ENCODE results near the gene SORL1.

The SORL1 gene

DNA sequence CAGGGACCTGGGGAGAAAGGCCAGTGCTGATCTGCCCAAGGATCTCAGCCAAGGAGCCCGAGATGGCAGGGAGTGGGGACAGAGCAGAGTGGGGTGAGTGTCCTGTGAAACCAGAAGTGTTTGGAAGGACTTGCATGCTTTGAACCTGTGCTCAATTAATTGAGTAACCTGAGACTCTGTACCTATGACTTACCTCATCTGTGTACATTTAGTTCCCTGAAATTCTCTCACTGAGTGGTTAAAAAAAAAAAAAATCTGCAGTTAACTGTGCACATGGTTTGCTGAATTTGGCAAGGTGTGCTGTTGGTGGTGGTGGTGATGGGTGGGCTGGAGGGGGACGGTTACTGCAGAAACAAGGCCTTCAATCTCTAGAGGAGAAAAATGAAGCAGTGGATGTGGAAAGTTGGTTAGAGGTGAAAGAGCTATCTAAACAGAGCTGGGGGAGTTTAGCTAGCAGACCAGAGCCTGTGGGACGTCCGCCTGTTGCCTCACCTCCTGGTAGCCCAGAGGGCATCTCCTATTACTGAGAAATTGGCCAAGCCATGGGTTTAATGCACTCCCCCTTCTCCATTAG is 8.9 kb downstream of the SORL1 start:
- Histone ChIP-seq H3K9me3 (ENCODE audit: insufficient read depth, low read depth, low read length) (no peaks in the 10 kb centered on the region), H3K79me2 (ENCODE audit: insufficient read depth, low read length) (peaks cover 100% of the 10 kb centered on the region), H3K4me3 (ENCODE audit: low read length, poor library complexity, severe bottlenecking) (no peak overlapping the region), H3K9ac (ENCODE audit: low read depth, low read length, poor library complexity, severe bottlenecking) (no peak overlapping the region), H3K36me3 (ENCODE audit: insufficient read depth, low read length) (no peaks in the 10 kb centered on the region), H3K27me3 (ENCODE audit: insufficient read depth, low read length, poor library complexity, severe bottlenecking) (no peaks in the 10 kb centered on the region), H3K4me1 (ENCODE audit: insufficient read depth, low read length, poor library complexity, severe bottlenecking) (peaks cover 81% of the 10 kb centered on the region), H4K20me1 (ENCODE audit: insufficient read depth, low read length, poor library complexity, severe bottlenecking) (peaks cover 43% of the 10 kb centered on the region), H3K9me2 (replicated peaks; ENCODE audit: low read depth, low read length) (no peaks in the 10 kb centered on the region), H2AFZ (ENCODE audit: low read length) (no peak overlapping the region), H3K4me2 (ENCODE audit: low read depth, low read length, poor library complexity, severe bottlenecking) (no peak overlapping the region), H3F3A (ENCODE audit: low read depth) (no peaks in the 10 kb centered on the region)
- no peak for TF ChIP-seq EZH2phosphoT487 (IDR thresholded peaks at IDR 0.05; ENCODE audit: borderline replicate concordance)
- TF ChIP-seq, protein P1, sequence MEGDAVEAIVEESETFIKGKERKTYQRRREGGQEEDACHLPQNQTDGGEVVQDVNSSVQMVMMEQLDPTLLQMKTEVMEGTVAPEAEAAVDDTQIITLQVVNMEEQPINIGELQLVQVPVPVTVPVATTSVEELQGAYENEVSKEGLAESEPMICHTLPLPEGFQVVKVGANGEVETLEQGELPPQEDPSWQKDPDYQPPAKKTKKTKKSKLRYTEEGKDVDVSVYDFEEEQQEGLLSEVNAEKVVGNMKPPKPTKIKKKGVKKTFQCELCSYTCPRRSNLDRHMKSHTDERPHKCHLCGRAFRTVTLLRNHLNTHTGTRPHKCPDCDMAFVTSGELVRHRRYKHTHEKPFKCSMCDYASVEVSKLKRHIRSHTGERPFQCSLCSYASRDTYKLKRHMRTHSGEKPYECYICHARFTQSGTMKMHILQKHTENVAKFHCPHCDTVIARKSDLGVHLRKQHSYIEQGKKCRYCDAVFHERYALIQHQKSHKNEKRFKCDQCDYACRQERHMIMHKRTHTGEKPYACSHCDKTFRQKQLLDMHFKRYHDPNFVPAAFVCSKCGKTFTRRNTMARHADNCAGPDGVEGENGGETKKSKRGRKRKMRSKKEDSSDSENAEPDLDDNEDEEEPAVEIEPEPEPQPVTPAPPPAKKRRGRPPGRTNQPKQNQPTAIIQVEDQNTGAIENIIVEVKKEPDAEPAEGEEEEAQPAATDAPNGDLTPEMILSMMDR (conservative IDR thresholded peaks at IDR 0.05; ENCODE audit: low read length): no peak

DNA sequence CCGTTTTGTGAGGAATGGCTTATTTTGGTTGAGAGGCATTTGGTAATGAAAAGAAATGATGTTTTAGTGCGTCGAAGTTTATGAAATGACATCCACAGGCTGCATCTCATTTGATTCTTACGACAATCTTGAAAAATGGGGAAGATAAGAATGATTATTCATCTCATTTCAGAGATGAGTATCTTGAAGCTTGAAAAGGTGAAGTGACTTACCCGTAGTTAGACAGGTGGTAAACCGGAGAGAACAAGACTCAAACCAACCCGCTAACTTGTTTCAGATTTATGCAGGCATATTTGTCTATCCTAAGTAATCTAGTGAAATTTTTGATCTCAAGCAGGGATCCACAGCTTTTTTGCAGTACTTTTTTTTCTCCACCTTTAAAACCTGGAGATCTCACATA is 9.7 kb downstream of the SORL1 start:
- no peak overlapping the region for H2AFZ ChIP-seq (ENCODE audit: low read length)
- H3K79me2 ChIP-seq (ENCODE audit: insufficient read depth, low read length): peaks cover 100% of the 10 kb centered on the region
- H3F3A ChIP-seq (ENCODE audit: low read depth): no peaks in the 10 kb centered on the region
- no peak overlapping the region for H3K9ac ChIP-seq (ENCODE audit: low read depth, low read length, poor library complexity, severe bottlenecking)
- TF ChIP-seq EZH2phosphoT487 (IDR thresholded peaks at IDR 0.05; ENCODE audit: borderline replicate concordance): no peak
- TF ChIP-seq, protein P1 (conservative IDR thresholded peaks at IDR 0.05; ENCODE audit: low read length): no peak
- H4K20me1 ChIP-seq (ENCODE audit: insufficient read depth, low read length, poor library complexity, severe bottlenecking): peaks cover 45% of the 10 kb centered on the region
- no peak overlapping the region for H3K4me3 ChIP-seq (ENCODE audit: low read length, poor library complexity, severe bottlenecking)
- peak overlapping the region; percentile 13 for H3K4me2 ChIP-seq (ENCODE audit: low read depth, low read length, poor library complexity, severe bottlenecking)
- peaks cover 81% of the 10 kb centered on the region for H3K4me1 ChIP-seq (ENCODE audit: insufficient read depth, low read length, poor library complexity, severe bottlenecking)
- H3K9me2 ChIP-seq (replicated peaks; ENCODE audit: low read depth, low read length): no peaks in the 10 kb centered on the region
- H3K27me3 ChIP-seq (ENCODE audit: insufficient read depth, low read length, poor library complexity, severe bottlenecking): no peaks in the 10 kb centered on the region
- no peaks in the 10 kb centered on the region for H3K36me3 ChIP-seq (ENCODE audit: insufficient read depth, low read length)
- H3K9me3 ChIP-seq (ENCODE audit: insufficient read depth, low read depth, low read length): no peaks in the 10 kb centered on the region

DNA sequence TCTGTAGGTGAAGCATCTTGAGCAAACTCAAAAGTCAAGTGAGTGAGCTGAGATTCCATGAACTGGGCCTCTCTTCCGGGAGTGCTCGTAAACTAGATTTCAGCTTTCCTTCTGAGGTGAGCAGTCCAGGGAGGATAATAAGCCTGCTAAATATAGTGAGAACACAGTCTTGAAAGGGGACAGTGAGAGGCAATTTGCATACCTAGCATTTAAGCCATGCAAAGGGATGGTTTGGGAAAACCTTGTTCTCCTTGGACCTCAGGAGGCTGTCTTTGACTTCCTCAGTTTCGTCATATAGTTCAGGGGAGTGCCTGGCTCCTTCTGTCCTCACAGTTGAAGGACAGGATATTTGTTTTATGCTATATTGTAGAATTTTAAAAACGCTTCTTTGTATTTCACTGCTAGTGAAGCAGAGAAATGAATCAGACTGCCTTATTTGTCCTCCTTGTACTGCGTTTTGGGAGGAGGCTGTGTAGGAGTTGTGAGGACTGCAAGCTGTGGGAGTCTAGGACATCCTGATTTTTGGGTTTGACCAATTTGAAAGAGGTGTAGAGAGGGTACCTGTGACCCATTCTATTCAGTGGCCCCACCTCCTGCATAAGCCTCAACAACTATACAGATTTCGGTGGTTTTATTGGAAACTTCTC is 11.7 kb downstream of the SORL1 start:
- Histone ChIP-seq H3K9me3 (ENCODE audit: insufficient read depth, low read depth, low read length) (no peaks in the 10 kb centered on the region), H3K9me2 (replicated peaks; ENCODE audit: low read depth, low read length) (no peaks in the 10 kb centered on the region), H4K20me1 (ENCODE audit: insufficient read depth, low read length, poor library complexity, severe bottlenecking) (peaks cover 41% of the 10 kb centered on the region), H3K4me1 (ENCODE audit: insufficient read depth, low read length, poor library complexity, severe bottlenecking) (peaks cover 65% of the 10 kb centered on the region), H3K4me3 (ENCODE audit: low read length, poor library complexity, severe bottlenecking) (no peak overlapping the region), H3F3A (ENCODE audit: low read depth) (no peaks in the 10 kb centered on the region), H3K4me2 (ENCODE audit: low read depth, low read length, poor library complexity, severe bottlenecking) (peak overlapping the region; percentile 46), H3K79me2 (ENCODE audit: insufficient read depth, low read length) (peaks cover 100% of the 10 kb centered on the region), H2AFZ (ENCODE audit: low read length) (no peak overlapping the region), H3K36me3 (ENCODE audit: insufficient read depth, low read length) (no peaks in the 10 kb centered on the region), H3K27me3 (ENCODE audit: insufficient read depth, low read length, poor library complexity, severe bottlenecking) (no peaks in the 10 kb centered on the region), H3K9ac (ENCODE audit: low read depth, low read length, poor library complexity, severe bottlenecking) (peak overlapping the region; percentile 7)
- no peak for TF ChIP-seq EZH2phosphoT487 (IDR thresholded peaks at IDR 0.05; ENCODE audit: borderline replicate concordance)
- TF ChIP-seq, protein P1 (conservative IDR thresholded peaks at IDR 0.05; ENCODE audit: low read length): no peak

Measured in Loucy (cell line).